HEK293 (cell line): ENCODE results near the gene ARFRP1.

ENCODE experiments used
- CTCF ChIA-PET: fragments of 350-600 bp; formaldehyde crosslinking; extraction: SDS; loops from one replicate; lab custom pipeline; 2021; ENCODE audit warnings: antibody characterized with exemption; lab: Yijun Ruan, JAX
- POLR2A ChIA-PET: fragments of 300-600 bp; formaldehyde crosslinking; extraction: SDS; loops from one replicate; lab custom pipeline; 2020; ENCODE audit warnings: antibody characterized with exemption, inconsistent platforms; lab: Yijun Ruan, JAX
- H3K27ac ChIP-seq: fragments of 200-500 bp; sonication (Bioruptor generic); 2 replicates; pipeline ENCODE4 v1.5.1; 2014; ENCODE audit warnings: low read depth, low read length, control low read depth, inconsistent platforms; ENCODE audit errors: extremely low read depth
- H3K36me3 ChIP-seq, 2 experiments: fragments of 200-500 bp in 1 of 2; sonication (Bioruptor generic) in 1 of 2; 1 replicate in 1 of 2; 2 replicates in 1 of 2; pipeline ENCODE4 v1.5.1; 2014 to 2017; ENCODE audit warnings: inconsistent platforms in 2 of 2, low read length in 2 of 2; ENCODE audit not compliant: control insufficient read depth in 2 of 2, insufficient read depth in 1 of 2
- H3K4me1 ChIP-seq: fragments of 200-500 bp; sonication (Bioruptor generic); 2 replicates; pipeline ENCODE4 v1.5.1; 2014; ENCODE audit warnings: mild to moderate bottlenecking, low read length, inconsistent platforms; ENCODE audit not compliant: control insufficient read depth, insufficient read depth
- H3K4me3 ChIP-seq: 2 replicates; pipeline ENCODE4 v1.5.1; 2011; ENCODE audit warnings: low read depth, mild to moderate bottlenecking, control low read depth, low read length, moderate library complexity
- H3K9me3 ChIP-seq: fragments of 200-500 bp; sonication (Bioruptor generic); 2 replicates; pipeline ENCODE4 v1.5.1; 2014; ENCODE audit warnings: low read depth, low read length, inconsistent platforms; ENCODE audit not compliant: control insufficient read depth, insufficient read depth
- BCL11A ChIP-seq: fragments of 450-650 bp; formaldehyde crosslinking; IDR thresholded peaks from 2 replicates; pipeline ENCODE4 v1.5.1; 2016; ENCODE audit warnings: low read depth, missing biosample characterization, missing genetic modification characterization
- GLI2 ChIP-seq: fragments of 450-650 bp; formaldehyde crosslinking; IDR thresholded peaks from 2 replicates; pipeline ENCODE4; 2017; ENCODE audit warnings: missing biosample characterization, missing genetic modification characterization, low read depth, borderline replicate concordance
- HOXC10 ChIP-seq: sonication (generic); formaldehyde crosslinking; IDR thresholded peaks from 2 replicates; pipeline ENCODE4 v1.8.1; 2023; ENCODE audit warnings: mild to moderate bottlenecking, missing genetic modification reagents
- KLF7 ChIP-seq: fragments of 450-650 bp; formaldehyde crosslinking; IDR thresholded peaks from 2 replicates; pipeline ENCODE4 v1.5.1; 2016; ENCODE audit warnings: missing biosample characterization, missing genetic modification characterization, borderline replicate concordance
- KLF9 ChIP-seq: fragments of 450-650 bp; formaldehyde crosslinking; IDR thresholded peaks from 2 replicates; pipeline ENCODE4 v1.5.1; 2016; ENCODE audit warnings: missing biosample characterization, missing genetic modification characterization, low read depth
- ZNF121 ChIP-seq: fragments of 450-650 bp; formaldehyde crosslinking; IDR thresholded peaks from 2 replicates; pipeline ENCODE4 v1.5.1; 2016; ENCODE audit warnings: missing biosample characterization, missing genetic modification characterization
- ZNF132 ChIP-seq: fragments of 450-650 bp; formaldehyde crosslinking; IDR thresholded peaks from 2 replicates; pipeline ENCODE4 v1.5.1; 2017; ENCODE audit warnings: missing biosample characterization, missing genetic modification characterization, borderline replicate concordance
- ZNF140 ChIP-seq: fragments of 450-650 bp; formaldehyde crosslinking; IDR thresholded peaks from 2 replicates; pipeline ENCODE4 v1.5.1; 2016; ENCODE audit warnings: missing biosample characterization, missing genetic modification characterization
- ZNF16 ChIP-seq: fragments of 450-650 bp; formaldehyde crosslinking; IDR thresholded peaks from 2 replicates; pipeline ENCODE4 v1.5.1; 2016; ENCODE audit warnings: low read depth, missing biosample characterization, missing genetic modification characterization
- ZNF19 ChIP-seq: fragments of 450-650 bp; formaldehyde crosslinking; IDR thresholded peaks from 2 replicates; pipeline ENCODE4; 2016; ENCODE audit warnings: missing biosample characterization, missing genetic modification characterization, low read depth
- ZNF366 ChIP-seq: fragments of 450-650 bp; formaldehyde crosslinking; conservative IDR thresholded peaks from 2 replicates; pipeline ENCODE4 v1.5.1; 2016; ENCODE audit warnings: missing biosample characterization, missing genetic modification characterization
- ZNF37A ChIP-seq: fragments of 450-650 bp; IDR thresholded peaks from 2 replicates; pipeline ENCODE4 v1.5.1; 2018; ENCODE audit warnings: missing biosample characterization, missing genetic modification characterization
- ZNF544 ChIP-seq: fragments of 450-650 bp; formaldehyde crosslinking; IDR thresholded peaks from 2 replicates; pipeline ENCODE4 v1.5.0; 2017; ENCODE audit warnings: missing biosample characterization, missing genetic modification characterization
- ZNF555 ChIP-seq: fragments of 450-650 bp; formaldehyde crosslinking; conservative IDR thresholded peaks from 2 replicates; pipeline ENCODE4 v1.5.1; 2017; ENCODE audit warnings: missing biosample characterization, mild to moderate bottlenecking, missing genetic modification characterization, inconsistent platforms
- ZNF585B ChIP-seq: fragments of 450-650 bp; formaldehyde crosslinking; IDR thresholded peaks from 2 replicates; pipeline ENCODE4 v1.5.1; 2016; ENCODE audit warnings: missing biosample characterization, missing genetic modification characterization
- ZNF596 ChIP-seq: fragments of 450-650 bp; IDR thresholded peaks from 2 replicates; pipeline ENCODE4 v1.5.0; 2018; ENCODE audit warnings: missing biosample characterization, mild to moderate bottlenecking, missing genetic modification characterization, moderate library complexity
- ZNF624 ChIP-seq: fragments of 450-650 bp; formaldehyde crosslinking; IDR thresholded peaks from 2 replicates; pipeline ENCODE4 v1.5.1; 2017; ENCODE audit warnings: missing biosample characterization, missing genetic modification characterization
- ZNF658 ChIP-seq: fragments of 450-650 bp; formaldehyde crosslinking; IDR thresholded peaks from 2 replicates; pipeline ENCODE4; 2016; ENCODE audit warnings: missing biosample characterization, missing genetic modification characterization
- ZNF677 ChIP-seq: fragments of 450-650 bp; IDR thresholded peaks from 2 replicates; pipeline ENCODE4 v1.5.0; 2018; ENCODE audit warnings: missing biosample characterization, mild to moderate bottlenecking, missing genetic modification characterization, moderate library complexity
- ZNF701 ChIP-seq: fragments of 450-650 bp; formaldehyde crosslinking; IDR thresholded peaks from 2 replicates; pipeline ENCODE4 v1.5.1; 2016; ENCODE audit warnings: missing biosample characterization, missing genetic modification characterization
- ZNF76 ChIP-seq: fragments of 450-650 bp; formaldehyde crosslinking; IDR thresholded peaks from 2 replicates; pipeline ENCODE4; 2016; ENCODE audit warnings: low read depth, missing biosample characterization, missing genetic modification characterization, borderline replicate concordance
- TF ChIP-seq, protein P1 (sequence below): fragments of 450-650 bp; formaldehyde crosslinking; IDR thresholded peaks from 2 replicates; pipeline ENCODE4 v1.5.1; 2016; ENCODE audit warnings: missing biosample characterization, missing genetic modification characterization
- TF ChIP-seq, protein P2 (sequence below): fragments of 450-650 bp; formaldehyde crosslinking; IDR thresholded peaks from 2 replicates; pipeline ENCODE4 v1.5.1; 2016; ENCODE audit warnings: missing biosample characterization, missing genetic modification characterization

The ARFRP1 gene

DNA sequence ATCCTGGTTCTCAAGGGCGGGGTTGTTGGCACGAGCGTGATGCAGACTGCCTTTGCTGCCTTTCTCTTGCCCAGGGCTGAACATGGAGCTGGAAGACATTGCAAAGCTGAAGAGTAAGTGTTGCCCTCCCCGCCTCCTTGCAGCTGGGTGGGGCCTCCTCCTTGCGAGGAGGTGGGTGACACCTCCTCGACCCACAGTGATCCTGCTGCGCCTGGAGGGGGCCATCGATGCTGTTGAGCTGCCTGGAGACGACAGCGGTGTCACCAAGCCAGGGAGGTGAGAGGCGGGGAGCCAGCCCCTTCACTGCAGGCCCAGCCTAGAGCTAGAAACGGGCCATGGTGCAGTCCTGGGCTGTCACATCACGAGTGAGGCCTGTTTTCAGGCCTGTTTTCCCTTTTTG is 29.7 kb downstream of the ARFRP1 start (continued):
- TF ChIP-seq KLF9 (tag by site-specific recombination) (no peak), ZNF624 (tag by site-specific recombination) (no peak), ZNF366 (tag by site-specific recombination) (no peak)
- TF ChIP-seq, all 188 proteins: peak for 0

DNA sequence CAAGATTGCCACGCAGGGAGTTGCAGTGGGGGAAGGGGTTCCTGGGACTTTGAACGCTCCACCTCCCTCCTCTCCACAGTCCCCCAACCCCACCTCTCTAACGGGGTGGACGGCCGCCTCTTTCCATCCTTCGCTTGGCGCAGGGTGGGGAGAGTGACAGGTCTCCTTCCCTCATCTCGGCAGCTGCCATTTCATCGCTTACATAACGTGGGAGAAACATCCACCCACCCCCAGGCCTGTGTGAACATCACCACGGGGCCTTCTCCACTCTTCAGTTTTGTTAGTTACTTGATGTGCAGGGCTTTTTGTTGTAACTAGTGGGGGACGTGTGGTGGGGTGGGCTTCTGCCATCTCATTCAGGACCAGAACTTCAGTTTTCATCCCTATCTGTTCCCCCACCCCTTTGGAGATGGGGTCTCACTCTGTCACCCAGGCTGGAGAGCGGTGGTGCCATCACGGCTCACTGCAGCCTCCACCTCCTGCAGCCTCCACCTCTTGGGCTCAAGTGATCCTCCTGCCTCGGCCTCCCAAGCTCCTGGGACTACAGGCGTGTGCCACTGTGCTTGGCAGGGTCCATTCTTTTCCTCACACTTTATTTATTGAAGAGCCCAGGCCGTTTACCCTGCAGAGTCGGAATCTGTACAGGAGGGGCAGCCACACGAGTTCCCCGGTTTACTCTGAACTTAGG is 32.0 kb downstream of the ARFRP1 start:
- ChIA-PET CTCF (no interaction called here), POLR2A (no interaction called here)
- no peak overlapping the region for H3K27ac ChIP-seq
- TF ChIP-seq ZNF16 (tag by site-specific recombination): no peak
- no peak for TF ChIP-seq ZNF544 (tag by site-specific recombination)
- no peak for TF ChIP-seq HOXC10
- no peak for TF ChIP-seq ZNF19 (tag by site-specific recombination)
- TF ChIP-seq, protein P1, sequence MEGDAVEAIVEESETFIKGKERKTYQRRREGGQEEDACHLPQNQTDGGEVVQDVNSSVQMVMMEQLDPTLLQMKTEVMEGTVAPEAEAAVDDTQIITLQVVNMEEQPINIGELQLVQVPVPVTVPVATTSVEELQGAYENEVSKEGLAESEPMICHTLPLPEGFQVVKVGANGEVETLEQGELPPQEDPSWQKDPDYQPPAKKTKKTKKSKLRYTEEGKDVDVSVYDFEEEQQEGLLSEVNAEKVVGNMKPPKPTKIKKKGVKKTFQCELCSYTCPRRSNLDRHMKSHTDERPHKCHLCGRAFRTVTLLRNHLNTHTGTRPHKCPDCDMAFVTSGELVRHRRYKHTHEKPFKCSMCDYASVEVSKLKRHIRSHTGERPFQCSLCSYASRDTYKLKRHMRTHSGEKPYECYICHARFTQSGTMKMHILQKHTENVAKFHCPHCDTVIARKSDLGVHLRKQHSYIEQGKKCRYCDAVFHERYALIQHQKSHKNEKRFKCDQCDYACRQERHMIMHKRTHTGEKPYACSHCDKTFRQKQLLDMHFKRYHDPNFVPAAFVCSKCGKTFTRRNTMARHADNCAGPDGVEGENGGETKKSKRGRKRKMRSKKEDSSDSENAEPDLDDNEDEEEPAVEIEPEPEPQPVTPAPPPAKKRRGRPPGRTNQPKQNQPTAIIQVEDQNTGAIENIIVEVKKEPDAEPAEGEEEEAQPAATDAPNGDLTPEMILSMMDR (tag by site-specific recombination): no peak
- TF ChIP-seq KLF7 (tag by site-specific recombination): no peak
- no peak for TF ChIP-seq ZNF658 (tag by site-specific recombination)
- TF ChIP-seq ZNF140 (tag by site-specific recombination): no peak
- H3K4me1 ChIP-seq: no peaks in the 10 kb centered on the region
- H3K36me3 ChIP-seq: peaks cover 8 to 58% of the 10 kb centered on the region in 2 experiments; a peak in 2 of 3 replicates
- H3K9me3 ChIP-seq: no peaks in the 10 kb centered on the region
- H3K4me3 ChIP-seq: no peak overlapping the region

DNA sequence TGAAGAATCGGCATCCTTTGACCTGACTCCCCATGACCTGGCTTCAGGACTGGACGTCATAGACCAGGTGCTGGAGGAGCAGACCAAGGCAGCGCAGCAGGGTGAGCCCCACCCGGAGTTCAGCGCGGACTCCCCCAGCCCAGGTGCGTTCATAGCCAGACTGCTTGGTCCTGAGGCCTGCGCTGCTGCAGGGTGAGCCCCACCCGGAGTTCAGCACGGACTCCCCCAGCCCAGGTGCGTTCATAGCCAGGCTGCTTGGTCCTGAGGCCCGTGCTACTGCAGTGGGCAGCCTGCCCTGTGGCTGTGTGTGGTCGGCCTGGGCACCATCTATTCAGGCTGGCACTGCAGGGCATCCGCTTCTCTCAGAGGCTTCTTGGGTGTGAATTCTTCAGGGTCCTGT is 33.8 kb downstream of the ARFRP1 start:
- no peaks in the 10 kb centered on the region for H3K9me3 ChIP-seq
- ChIA-PET CTCF (no interaction called here), POLR2A (interaction anchor here (0.7 kb wide), 1 partner anchor 144 kb away, joined by 3 read pairs; no protein-coding TSS in a partner anchor)
- H3K36me3 ChIP-seq: peaks cover 9 to 65% of the 10 kb centered on the region in 2 experiments; a peak in 2 of 3 replicates
- H3K27ac ChIP-seq: no peak overlapping the region
- TF ChIP-seq BCL11A (tag by site-specific recombination) (no peak), ZNF701 (no peak), ZNF132 (tag by site-specific recombination) (no peak), ZNF585B (no peak), ZNF76 (no peak), ZNF677 (tag by site-specific recombination) (no peak), ZNF555 (tag by site-specific recombination) (no peak), ZNF596 (tag by site-specific recombination) (no peak), ZNF121 (tag by site-specific recombination) (no peak), GLI2 (tag by site-specific recombination) (no peak), ZNF37A (tag by site-specific recombination) (no peak)
- TF ChIP-seq, protein P2, sequence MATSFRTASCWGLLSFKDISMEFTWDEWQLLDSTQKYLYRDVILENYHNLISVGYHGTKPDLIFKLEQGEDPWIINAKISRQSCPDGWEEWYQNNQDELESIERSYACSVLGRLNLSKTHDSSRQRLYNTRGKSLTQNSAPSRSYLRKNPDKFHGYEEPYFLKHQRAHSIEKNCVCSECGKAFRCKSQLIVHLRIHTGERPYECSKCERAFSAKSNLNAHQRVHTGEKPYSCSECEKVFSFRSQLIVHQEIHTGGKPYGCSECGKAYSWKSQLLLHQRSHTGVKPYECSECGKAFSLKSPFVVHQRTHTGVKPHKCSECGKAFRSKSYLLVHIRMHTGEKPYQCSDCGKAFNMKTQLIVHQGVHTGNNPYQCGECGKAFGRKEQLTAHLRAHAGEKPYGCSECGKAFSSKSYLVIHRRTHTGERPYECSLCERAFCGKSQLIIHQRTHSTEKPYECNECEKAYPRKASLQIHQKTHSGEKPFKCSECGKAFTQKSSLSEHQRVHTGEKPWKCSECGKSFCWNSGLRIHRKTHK (tag by site-specific recombination): no peak
- no peak overlapping the region for H3K4me3 ChIP-seq
- no peaks in the 10 kb centered on the region for H3K4me1 ChIP-seq
